K562 (cell line): Measurements from ENCODE around the gene CRYAB. TPM values are rescaled to one million over a fixed set of nuclear protein-coding genes. Genes with fewer than 3 reads are reported as not detected.

Experiments used
- HSF4 ChIP-seq: fragments of 250-450 bp; sonication (Bioruptor Pico); IDR thresholded peaks from 2 replicates; pipeline ENCODE4 v2.1.2; 2022; ENCODE audit warnings: mild to moderate bottlenecking, moderate library complexity, borderline replicate concordance
- KAT2B ChIP-seq: IDR thresholded peaks from one replicate; pipeline ENCODE4 v1.6.1; 2012; ENCODE audit warnings: low read depth, mild to moderate bottlenecking, control low read depth, inconsistent platforms, low read length, moderate library complexity
- L3MBTL2 ChIP-seq: fragments of 450-650 bp; IDR thresholded peaks from 2 replicates; pipeline ENCODE4 v1.6.1; 2016; ENCODE audit warnings: mild to moderate bottlenecking, moderate library complexity
- MAZ ChIP-seq, 2 experiments: fragments of 450-650 bp in 1 of 2; sonication (generic) in 1 of 2; formaldehyde crosslinking; IDR thresholded peaks in 1 of 2; conservative IDR thresholded peaks in 1 of 2; 2 replicates each; pipeline versions ENCODE4 v1.4.0 to v1.5.0; 2020; ENCODE audit warnings: mild to moderate bottlenecking in 1 of 2, missing genetic modification reagents in 1 of 2
- ZFX ChIP-seq: sonication (generic); formaldehyde crosslinking; IDR thresholded peaks from 2 replicates; pipeline ENCODE4 v1.8.0; 2022; ENCODE audit warnings: mild to moderate bottlenecking, missing genetic modification reagents, moderate library complexity
- polyA plus RNA-seq, 8 experiments: library from polyadenylated mRNA; depleted of rRNA in 4 of 8; stranded (reverse) in 5 of 8; unstranded in 3 of 8; fragments of >200 nt; fragmentation: Nextera tagmentation in 2 of 8; fragmentation: Illumina TruSeq in 1 of 8; extraction: Ambion mirVana in 2 of 8; extraction: Trizol in 1 of 8; gene quantifications; 2 replicates each; pipeline versions ENCODE4 v1.2.1 to v1.2.3, GENCODE V29; 2011 to 2014; ENCODE audit warnings: inconsistent platforms in 1 of 8, missing spikeins in 1 of 8
- total RNA-seq, 7 experiments: library from RNA; depleted of rRNA in 6 of 7; stranded (reverse); fragments of >200 nt in 6 of 7; fragmentation: Illumina TruSeq in 2 of 7; extraction: Trizol in 2 of 7; gene quantifications; 2 replicates each; pipeline versions ENCODE4 v1.2.1 to v1.2.3, GENCODE V29; 2011 to 2021; ENCODE audit warnings: low replicate concordance in 1 of 7
- TF ChIP-seq, protein P1 (sequence below): fragments of 250-450 bp; sonication (Bioruptor Pico); IDR thresholded peaks from 2 replicates; pipeline ENCODE4 v1.8.0; 2021; ENCODE audit warnings: borderline replicate concordance, mild to moderate bottlenecking, moderate library complexity; ENCODE audit not compliant: poor library complexity, severe bottlenecking
- TF ChIP-seq, protein P2 (sequence below): fragments of 250-450 bp; sonication (Bioruptor Pico); IDR thresholded peaks from 2 replicates; pipeline ENCODE4 v1.4.0; 2020
- TF ChIP-seq, protein P3 (sequence below): fragments of 450-650 bp; IDR thresholded peaks from 2 replicates; pipeline ENCODE4 v1.6.1; 2017; ENCODE audit warnings: antibody characterized with exemption, mild to moderate bottlenecking
- TF ChIP-seq, protein P4 (sequence below), 2 experiments: fragments of 200-800 bp in 1 of 2; sonication (Bioruptor generic) in 1 of 2; sonication (generic) in 1 of 2; formaldehyde crosslinking in 1 of 2; IDR thresholded peaks in 1 of 2; conservative IDR thresholded peaks in 1 of 2; 2 replicates each; pipeline versions ENCODE4 v1.5.0 to v1.6.1; 2016 to 2020; ENCODE audit warnings: missing compliant biosample characterization in 1 of 2, missing genetic modification characterization in 1 of 2, missing genetic modification reagents in 1 of 2
- TF ChIP-seq, protein P5 (sequence below): fragments of 250-450 bp; sonication (Bioruptor Pico); IDR thresholded peaks from 2 replicates; pipeline ENCODE4 v1.4.0; 2020; ENCODE audit warnings: mild to moderate bottlenecking

Gene CRYAB
- total and polyA plus RNA-seq, 9 of the 15 experiments (the other 6 are each of a cell fraction or from before 2014, with no cell fraction given) = 0.83 to 7.5 (median 3.6) TPM

DNA sequence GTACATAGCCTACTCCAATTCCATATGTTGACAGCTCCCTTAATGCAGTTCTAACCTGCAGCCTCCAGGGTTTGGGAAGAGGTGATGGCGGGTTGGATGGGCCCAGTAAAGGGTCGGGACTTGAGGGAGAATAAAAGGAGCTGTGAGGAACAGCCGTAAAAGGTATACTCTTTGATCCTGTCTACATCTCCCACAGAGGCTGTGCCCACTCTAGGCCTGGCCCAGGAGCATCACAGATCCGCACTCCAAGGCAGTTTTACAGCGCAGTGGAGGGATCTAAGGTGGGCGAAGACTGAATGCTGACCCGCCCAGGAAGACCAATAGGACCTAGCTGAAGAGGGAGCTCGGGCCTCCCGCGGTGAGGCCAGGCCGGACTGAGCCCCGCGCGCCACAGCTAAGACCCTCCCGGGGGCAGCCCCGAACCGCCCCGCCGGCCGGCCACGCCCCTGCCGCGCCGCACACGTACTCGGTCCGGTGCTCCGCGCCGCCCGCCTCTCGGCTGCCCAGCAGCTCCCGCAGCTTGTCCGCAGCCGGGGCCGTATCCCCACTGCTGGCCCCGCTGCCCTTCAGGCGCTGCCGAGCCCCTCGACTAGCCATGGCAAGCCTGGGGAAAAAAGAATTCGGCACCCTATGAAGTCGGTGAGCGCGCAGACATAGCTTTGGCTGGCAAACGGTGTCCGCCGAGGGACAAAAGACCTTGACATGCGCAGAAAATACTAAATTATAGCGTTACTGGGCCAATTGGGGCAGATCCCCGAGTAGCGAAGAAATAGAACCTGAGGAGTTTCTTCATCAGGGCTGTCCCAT, 40.5 kb downstream of the CRYAB start, which contains the start of gene ALG9 (continued):
- TF ChIP-seq, protein P1, sequence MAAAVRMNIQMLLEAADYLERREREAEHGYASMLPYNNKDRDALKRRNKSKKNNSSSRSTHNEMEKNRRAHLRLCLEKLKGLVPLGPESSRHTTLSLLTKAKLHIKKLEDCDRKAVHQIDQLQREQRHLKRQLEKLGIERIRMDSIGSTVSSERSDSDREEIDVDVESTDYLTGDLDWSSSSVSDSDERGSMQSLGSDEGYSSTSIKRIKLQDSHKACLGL (CRISPR knock-in tag) = peak; percentile 2
- peak; percentile 62 to 77; a peak in 3 of 4 replicates for TF ChIP-seq MAZ (CRISPR knock-in tag; conservative IDR thresholded peaks at IDR 0.05 in 1 of 2, IDR thresholded peaks at IDR 0.05 in 1 of 2)
- TF ChIP-seq KAT2B = no peak
- TF ChIP-seq, protein P2, sequence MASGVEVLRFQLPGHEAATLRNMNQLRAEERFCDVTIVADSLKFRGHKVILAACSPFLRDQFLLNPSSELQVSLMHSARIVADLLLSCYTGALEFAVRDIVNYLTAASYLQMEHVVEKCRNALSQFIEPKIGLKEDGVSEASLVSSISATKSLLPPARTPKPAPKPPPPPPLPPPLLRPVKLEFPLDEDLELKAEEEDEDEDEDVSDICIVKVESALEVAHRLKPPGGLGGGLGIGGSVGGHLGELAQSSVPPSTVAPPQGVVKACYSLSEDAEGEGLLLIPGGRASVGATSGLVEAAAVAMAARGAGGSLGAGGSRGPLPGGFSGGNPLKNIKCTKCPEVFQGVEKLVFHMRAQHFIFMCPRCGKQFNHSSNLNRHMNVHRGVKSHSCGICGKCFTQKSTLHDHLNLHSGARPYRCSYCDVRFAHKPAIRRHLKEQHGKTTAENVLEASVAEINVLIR (CRISPR knock-in tag) = peak; percentile 19; the same call in 1 of the 2 replicates
- TF ChIP-seq, protein P3, sequence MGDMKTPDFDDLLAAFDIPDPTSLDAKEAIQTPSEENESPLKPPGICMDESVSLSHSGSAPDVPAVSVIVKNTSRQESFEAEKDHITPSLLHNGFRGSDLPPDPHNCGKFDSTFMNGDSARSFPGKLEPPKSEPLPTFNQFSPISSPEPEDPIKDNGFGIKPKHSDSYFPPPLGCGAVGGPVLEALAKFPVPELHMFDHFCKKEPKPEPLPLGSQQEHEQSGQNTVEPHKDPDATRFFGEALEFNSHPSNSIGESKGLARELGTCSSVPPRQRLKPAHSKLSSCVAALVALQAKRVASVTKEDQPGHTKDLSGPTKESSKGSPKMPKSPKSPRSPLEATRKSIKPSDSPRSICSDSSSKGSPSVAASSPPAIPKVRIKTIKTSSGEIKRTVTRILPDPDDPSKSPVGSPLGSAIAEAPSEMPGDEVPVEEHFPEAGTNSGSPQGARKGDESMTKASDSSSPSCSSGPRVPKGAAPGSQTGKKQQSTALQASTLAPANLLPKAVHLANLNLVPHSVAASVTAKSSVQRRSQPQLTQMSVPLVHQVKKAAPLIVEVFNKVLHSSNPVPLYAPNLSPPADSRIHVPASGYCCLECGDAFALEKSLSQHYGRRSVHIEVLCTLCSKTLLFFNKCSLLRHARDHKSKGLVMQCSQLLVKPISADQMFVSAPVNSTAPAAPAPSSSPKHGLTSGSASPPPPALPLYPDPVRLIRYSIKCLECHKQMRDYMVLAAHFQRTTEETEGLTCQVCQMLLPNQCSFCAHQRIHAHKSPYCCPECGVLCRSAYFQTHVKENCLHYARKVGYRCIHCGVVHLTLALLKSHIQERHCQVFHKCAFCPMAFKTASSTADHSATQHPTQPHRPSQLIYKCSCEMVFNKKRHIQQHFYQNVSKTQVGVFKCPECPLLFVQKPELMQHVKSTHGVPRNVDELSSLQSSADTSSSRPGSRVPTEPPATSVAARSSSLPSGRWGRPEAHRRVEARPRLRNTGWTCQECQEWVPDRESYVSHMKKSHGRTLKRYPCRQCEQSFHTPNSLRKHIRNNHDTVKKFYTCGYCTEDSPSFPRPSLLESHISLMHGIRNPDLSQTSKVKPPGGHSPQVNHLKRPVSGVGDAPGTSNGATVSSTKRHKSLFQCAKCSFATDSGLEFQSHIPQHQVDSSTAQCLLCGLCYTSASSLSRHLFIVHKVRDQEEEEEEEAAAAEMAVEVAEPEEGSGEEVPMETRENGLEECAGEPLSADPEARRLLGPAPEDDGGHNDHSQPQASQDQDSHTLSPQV = no peak
- TF ChIP-seq, protein P4, sequence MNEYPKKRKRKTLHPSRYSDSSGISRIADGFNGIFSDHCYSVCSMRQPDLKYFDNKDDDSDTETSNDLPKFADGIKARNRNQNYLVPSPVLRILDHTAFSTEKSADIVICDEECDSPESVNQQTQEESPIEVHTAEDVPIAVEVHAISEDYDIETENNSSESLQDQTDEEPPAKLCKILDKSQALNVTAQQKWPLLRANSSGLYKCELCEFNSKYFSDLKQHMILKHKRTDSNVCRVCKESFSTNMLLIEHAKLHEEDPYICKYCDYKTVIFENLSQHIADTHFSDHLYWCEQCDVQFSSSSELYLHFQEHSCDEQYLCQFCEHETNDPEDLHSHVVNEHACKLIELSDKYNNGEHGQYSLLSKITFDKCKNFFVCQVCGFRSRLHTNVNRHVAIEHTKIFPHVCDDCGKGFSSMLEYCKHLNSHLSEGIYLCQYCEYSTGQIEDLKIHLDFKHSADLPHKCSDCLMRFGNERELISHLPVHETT (CRISPR knock-in tag; conservative IDR thresholded peaks at IDR 0.05 in 1 of 2, IDR thresholded peaks at IDR 0.05 in 1 of 2) = peak in 1 of 2 experiments; percentile 66; a peak in 2 of 4 replicates
- peak; percentile 62 for TF ChIP-seq L3MBTL2
- TF ChIP-seq, protein P5, sequence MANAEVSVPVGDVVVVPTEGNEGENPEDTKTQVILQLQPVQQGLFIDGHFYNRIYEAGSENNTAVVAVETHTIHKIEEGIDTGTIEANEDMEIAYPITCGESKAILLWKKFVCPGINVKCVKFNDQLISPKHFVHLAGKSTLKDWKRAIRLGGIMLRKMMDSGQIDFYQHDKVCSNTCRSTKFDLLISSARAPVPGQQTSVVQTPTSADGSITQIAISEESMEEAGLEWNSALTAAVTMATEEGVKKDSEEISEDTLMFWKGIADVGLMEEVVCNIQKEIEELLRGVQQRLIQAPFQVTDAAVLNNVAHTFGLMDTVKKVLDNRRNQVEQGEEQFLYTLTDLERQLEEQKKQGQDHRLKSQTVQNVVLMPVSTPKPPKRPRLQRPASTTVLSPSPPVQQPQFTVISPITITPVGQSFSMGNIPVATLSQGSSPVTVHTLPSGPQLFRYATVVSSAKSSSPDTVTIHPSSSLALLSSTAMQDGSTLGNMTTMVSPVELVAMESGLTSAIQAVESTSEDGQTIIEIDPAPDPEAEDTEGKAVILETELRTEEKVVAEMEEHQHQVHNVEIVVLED (CRISPR knock-in tag) = peak; percentile 53; the same call in 1 of the 2 replicates
- TF ChIP-seq HSF4 (CRISPR knock-in tag) = no peak
- peak; percentile 69 for TF ChIP-seq ZFX
